ENCODE results near the gene XPNPEP2.

Gene XPNPEP2

DNA sequence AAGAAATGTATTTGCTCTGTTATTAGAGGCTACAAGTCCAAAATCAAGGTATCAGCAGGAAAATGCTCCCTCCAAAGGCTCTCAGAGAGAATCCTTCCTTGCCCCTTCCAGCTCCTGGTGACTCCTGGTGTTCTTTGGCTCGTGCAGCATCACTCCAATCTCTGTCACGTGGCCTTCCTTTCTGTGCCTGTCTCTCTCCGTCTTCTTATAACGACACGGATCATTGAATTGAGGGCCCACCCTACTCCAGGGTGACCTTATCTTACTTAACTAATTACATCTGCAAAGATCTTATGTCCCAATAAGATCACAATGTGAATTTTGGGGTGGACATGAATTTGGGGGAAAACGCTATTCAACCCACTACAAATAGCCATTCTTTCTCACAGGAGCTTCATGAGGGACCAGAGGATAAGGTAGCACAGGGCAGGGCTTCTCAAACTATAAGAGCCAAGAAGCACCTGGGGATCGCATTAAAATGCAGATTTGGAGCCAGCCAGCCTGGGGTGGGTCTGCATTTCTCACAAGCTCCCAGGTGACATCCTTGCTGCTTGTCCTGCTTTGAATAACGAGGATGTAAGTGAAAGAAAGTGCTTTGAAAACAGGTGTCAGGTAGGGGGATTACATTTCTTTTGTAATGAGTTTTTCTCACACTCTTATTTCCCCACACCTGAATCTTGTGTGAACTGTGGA, 42.2 kb upstream of the XPNPEP2 start:
- no peak for TF ChIP-seq ZFX (IDR thresholded peaks at IDR 0.05; ENCODE audit: borderline replicate concordance)
- TF ChIP-seq, protein P1, sequence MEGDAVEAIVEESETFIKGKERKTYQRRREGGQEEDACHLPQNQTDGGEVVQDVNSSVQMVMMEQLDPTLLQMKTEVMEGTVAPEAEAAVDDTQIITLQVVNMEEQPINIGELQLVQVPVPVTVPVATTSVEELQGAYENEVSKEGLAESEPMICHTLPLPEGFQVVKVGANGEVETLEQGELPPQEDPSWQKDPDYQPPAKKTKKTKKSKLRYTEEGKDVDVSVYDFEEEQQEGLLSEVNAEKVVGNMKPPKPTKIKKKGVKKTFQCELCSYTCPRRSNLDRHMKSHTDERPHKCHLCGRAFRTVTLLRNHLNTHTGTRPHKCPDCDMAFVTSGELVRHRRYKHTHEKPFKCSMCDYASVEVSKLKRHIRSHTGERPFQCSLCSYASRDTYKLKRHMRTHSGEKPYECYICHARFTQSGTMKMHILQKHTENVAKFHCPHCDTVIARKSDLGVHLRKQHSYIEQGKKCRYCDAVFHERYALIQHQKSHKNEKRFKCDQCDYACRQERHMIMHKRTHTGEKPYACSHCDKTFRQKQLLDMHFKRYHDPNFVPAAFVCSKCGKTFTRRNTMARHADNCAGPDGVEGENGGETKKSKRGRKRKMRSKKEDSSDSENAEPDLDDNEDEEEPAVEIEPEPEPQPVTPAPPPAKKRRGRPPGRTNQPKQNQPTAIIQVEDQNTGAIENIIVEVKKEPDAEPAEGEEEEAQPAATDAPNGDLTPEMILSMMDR (IDR thresholded peaks at IDR 0.05), result no peak
- peak overlapping the region; percentile 97 for H3K27ac ChIP-seq

DNA sequence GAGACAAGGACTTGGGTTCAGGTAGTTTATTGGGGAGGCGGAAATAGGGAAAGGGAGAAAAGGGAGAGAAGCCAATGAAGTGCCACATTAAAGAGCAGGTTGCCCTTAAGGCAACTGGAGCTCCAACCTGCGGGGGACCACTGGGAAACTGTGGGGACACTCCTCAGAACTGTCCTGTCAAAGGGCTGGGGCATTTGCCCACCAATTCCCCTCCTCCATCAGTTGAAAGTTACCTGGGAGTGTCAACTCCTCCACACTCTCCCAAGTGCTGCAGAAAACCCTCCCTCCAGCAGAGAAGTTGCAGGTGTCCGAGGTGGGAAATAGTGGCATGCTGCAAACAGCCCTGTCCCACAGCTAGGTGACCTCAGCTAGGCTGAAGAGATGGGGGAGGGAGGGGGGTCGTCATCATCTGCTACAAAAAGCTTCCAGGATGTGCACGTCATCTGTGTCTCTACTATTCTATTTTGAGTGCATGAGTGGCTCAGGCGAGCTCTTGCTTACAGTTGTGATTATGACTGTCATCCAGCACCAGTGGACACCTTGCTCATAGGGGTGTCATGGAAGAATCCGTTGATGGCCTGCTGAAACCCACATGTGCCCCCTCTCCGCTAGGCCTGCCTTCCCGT, 41.5 kb upstream of the XPNPEP2 start:
- TF ChIP-seq ZFX (IDR thresholded peaks at IDR 0.05; ENCODE audit: borderline replicate concordance), result no peak
- TF ChIP-seq, protein P1 (IDR thresholded peaks at IDR 0.05), result no peak
- peak overlapping the region; percentile 97 for H3K27ac ChIP-seq

DNA sequence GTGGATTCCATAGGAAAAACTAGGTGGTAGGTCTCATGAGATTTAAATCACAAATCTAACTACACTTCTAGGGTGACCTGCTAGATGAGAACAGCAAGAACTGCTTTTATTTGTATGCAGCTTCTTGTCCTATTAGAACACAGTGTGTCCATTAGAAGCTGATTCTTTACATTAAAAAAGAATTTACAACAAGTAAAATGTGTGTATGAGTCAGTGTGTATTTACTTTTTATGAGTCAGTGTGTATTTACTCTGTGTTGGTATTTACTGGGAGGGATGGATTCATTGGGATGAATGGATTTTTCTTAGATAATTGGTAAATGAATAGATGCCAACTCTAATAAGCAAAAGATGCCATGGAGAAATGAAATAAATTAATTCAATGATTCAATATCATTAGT, 40.6 kb upstream of the XPNPEP2 start:
- TF ChIP-seq, protein P1 (IDR thresholded peaks at IDR 0.05), result no peak
- peak overlapping the region; percentile 97 for H3K27ac ChIP-seq

DNA sequence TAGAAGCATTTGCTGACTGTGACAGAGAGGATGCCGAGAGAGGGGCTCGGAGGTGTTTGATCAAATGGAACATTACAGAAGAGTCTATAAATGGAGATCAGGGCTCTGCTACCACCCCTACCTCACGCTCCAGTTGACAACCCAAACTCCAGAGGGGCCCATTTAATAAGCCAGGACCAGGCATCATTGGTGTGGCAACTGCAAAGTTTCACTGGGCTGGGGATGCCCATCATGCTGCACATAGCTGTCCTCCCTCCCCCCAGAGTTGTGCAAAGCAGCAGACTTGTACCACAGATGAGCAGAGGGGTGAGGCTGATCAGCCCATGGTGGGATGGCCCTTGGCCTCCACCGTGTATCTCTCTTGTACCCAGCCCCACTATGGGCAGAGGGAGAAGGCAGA, 38.2 kb upstream of the XPNPEP2 start:
- peak overlapping the region; percentile 97 for H3K27ac ChIP-seq
- TF ChIP-seq ZFX (IDR thresholded peaks at IDR 0.05; ENCODE audit: borderline replicate concordance), result no peak
- TF ChIP-seq, protein P1 (IDR thresholded peaks at IDR 0.05), result no peak

DNA sequence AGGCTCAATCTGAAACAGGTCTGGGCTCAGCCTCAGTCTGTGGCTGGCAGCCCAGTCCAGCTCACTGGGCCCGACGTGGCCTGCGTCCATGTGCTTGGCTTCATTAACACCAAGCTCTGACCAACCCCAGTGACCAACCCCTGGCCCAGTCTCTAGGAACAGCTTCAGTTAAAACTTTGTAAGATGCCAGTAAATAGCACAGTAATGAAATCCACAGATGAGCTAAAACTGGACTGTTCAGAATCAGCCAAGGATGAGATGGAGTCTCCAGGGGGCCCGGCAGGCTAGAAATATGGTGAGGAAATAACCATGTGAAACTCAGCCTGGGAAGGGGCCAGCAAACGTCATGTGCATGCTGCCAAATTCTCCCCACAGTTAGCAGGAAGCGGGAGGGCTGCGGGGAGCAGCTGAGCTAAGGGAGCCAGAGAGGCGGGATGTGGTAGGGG, 37.1 kb upstream of the XPNPEP2 start:
- H3K27ac ChIP-seq, result no peak overlapping the region
- TF ChIP-seq, protein P1 (IDR thresholded peaks at IDR 0.05), result no peak
- no peak for TF ChIP-seq ZFX (IDR thresholded peaks at IDR 0.05; ENCODE audit: borderline replicate concordance)

DNA sequence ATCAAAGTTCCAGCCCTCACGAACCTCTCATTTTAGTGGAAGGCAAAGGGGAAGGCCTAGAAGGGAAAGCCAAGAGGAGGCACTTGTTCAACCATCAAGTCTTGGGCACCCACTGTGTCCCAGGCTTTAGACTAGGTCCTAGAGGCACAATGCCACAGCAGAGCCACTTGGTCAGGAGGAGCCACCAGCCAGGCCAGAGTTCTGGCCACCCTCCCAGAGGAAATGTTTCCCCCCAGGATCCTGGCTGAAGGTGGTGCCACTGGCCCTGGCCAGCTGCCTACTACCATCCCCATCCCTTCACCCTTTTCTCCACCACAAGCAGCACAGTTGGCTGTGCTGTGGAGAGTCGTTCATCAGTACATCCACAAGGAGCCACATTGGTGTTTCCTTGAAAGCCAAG, 34.3 kb upstream of the XPNPEP2 start:
- no peak overlapping the region for H3K27ac ChIP-seq
- TF ChIP-seq ZFX (IDR thresholded peaks at IDR 0.05; ENCODE audit: borderline replicate concordance), result no peak
- TF ChIP-seq, protein P1 (IDR thresholded peaks at IDR 0.05), result no peak

DNA sequence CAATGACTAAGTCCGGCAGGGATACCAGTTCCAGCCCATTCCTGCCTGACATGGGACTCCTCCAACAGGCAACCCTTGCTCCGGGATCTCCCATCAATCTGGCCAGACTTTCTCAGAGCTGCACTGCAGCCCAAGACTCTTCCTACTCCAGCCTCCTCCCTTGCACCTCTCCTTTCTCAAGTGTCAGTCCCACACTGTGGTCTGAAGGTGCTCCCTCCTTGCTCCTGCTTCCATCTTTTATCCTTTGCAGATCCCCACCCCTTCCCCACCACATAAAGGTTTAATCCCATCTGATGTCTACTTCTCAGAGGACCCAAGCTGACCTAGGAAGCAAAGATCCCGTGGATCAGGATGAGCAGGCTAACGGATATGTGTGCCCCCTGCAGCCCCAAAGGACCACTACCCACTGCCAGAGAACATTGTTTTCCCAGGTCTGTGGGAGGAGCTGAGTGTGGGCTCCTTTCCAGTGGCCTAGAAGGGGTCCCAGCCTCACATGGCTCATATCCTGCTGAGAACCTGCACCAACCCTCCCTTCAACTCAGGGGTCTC, 33.3 kb upstream of the XPNPEP2 start:
- TF ChIP-seq, protein P1 (IDR thresholded peaks at IDR 0.05), result no peak
- no peak for TF ChIP-seq ZFX (IDR thresholded peaks at IDR 0.05; ENCODE audit: borderline replicate concordance)
- H3K27ac ChIP-seq, result no peak overlapping the region
